Mesothelial cell of epicardium (in vitro differentiated cells): ENCODE measurements around the gene SMIM5. TPM values are rescaled to one million over a fixed set of nuclear protein-coding genes. Genes with fewer than 3 reads are reported as not detected.

Experiments used
- DNase-seq, 2 experiments: peaks; one replicate each; pipeline ENCODE4 v3.0.0; 2021; ENCODE audit warnings: low spot score in 2 of 2; ENCODE audit not compliant: unreplicated experiment in 2 of 2
- H3K27ac Mint-ChIP-seq: 2 replicates; pipeline ENCODE4 v1.8.0; 2021; ENCODE audit warnings: mixed read lengths
- H3K27me3 Mint-ChIP-seq: 2 replicates; pipeline ENCODE4 v1.8.0; 2021; ENCODE audit warnings: low read depth, mixed read lengths
- H3K36me3 Mint-ChIP-seq: 2 replicates; pipeline ENCODE4 v1.8.0; 2021; ENCODE audit warnings: mixed read lengths
- H3K4me1 Mint-ChIP-seq: 2 replicates; pipeline ENCODE4 v1.8.0; 2021; ENCODE audit warnings: mixed read lengths
- H3K4me3 Mint-ChIP-seq: 2 replicates; pipeline ENCODE4 v1.8.0; 2021; ENCODE audit warnings: mild to moderate bottlenecking, moderate library complexity, mixed read lengths
- H3K9me3 Mint-ChIP-seq: 2 replicates; pipeline ENCODE4 v1.8.0; 2021; ENCODE audit warnings: mixed read lengths
- CTCF ChIP-seq: fragments of 200-600 bp; sonication (generic); IDR thresholded peaks from one replicate; pipeline ENCODE4 v1.5.0; 2021; ENCODE audit warnings: antibody characterized with exemption; ENCODE audit not compliant: unreplicated experiment
- total RNA-seq: library from RNA; stranded (reverse); gene quantifications from 3 replicates; pipeline ENCODE4 v1.2.1, GENCODE V29; 2021

Gene SMIM5
- total RNA-seq, 1 donor from 2014 or later: 1.7 TPM

- no peak overlapping the region for H3K4me3 Mint-ChIP-seq
- peaks cover 18% of the 10 kb centered on the region for H3K36me3 Mint-ChIP-seq
- peak overlapping the region; percentile 96 for H3K27ac Mint-ChIP-seq
- H3K9me3 Mint-ChIP-seq: no peaks in the 10 kb centered on the region
- no peak for TF ChIP-seq CTCF
- H3K27me3 Mint-ChIP-seq: no peaks in the 10 kb centered on the region
- DNase-seq: no peak
- H3K4me1 Mint-ChIP-seq: peaks cover 34% of the 10 kb centered on the region
Measured at GRCh38 chr17:75646638-75646992, 13.4 kb downstream of the SMIM5 start.

- peak overlapping the region; percentile 96 for H3K27ac Mint-ChIP-seq
- no peak for DNase-seq
Measured at GRCh38 chr17:75647061-75647460, 13.8 kb downstream of the SMIM5 start.

DNA sequence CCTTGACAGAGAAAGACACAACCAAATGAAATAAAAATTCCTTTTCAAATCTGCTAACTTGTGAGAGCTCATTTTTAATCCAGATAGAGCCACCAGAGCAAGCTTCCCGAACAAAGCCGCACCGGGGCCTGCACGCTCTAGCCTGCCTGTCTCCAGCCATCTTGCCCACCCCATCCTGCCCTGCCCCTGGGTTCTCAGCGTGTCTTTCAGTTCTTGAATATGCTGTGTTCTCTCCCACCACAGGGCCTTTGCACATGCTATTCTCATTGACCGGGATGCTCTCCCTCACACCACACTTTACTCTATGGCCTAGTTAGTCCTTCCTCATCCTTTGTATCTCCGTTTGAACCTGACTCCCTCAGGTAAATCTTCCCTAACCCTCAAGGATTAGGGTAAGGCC is 14.7 kb downstream of the SMIM5 start:
- no peak for TF ChIP-seq CTCF
- H3K9me3 Mint-ChIP-seq: no peaks in the 10 kb centered on the region
- peak overlapping the region; percentile 88 for H3K27ac Mint-ChIP-seq
- H3K36me3 Mint-ChIP-seq: peaks cover 20% of the 10 kb centered on the region
- no peak for DNase-seq
- H3K4me1 Mint-ChIP-seq: peaks cover 23% of the 10 kb centered on the region
- no peak overlapping the region for H3K4me3 Mint-ChIP-seq
- no peaks in the 10 kb centered on the region for H3K27me3 Mint-ChIP-seq

More at GRCh38 chr17:75647061-75647460, 13.8 kb downstream of the SMIM5 start:
- peaks cover 29% of the 10 kb centered on the region for H3K4me1 Mint-ChIP-seq
- no peaks in the 10 kb centered on the region for H3K9me3 Mint-ChIP-seq
- peaks cover 18% of the 10 kb centered on the region for H3K36me3 Mint-ChIP-seq
- H3K27me3 Mint-ChIP-seq: no peaks in the 10 kb centered on the region
- no peak for TF ChIP-seq CTCF
- H3K4me3 Mint-ChIP-seq: no peak overlapping the region

DNA sequence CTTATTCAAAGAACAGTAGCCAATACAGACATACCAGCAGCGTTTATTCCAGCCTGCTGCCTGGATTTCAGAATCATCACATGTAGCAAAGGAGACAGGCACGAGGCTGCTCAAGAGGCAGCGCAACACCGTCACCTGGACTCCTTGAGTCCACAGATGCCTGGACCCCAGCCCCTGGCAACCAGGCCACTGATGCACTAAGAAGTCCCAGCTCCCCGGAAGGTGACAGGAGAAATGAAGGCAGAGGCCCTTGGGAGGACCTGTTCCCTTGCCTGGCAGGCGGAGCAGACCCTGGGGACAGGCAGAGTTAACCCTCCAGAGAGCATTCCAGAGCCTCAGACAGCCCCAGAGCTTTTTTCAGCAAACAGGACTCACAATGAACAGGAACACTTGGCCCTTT is 16.5 kb downstream of the SMIM5 start:
- Mint-ChIP-seq H3K4me3 (no peak overlapping the region), H3K27ac (no peak overlapping the region), H3K36me3 (peaks cover 24% of the 10 kb centered on the region), H3K9me3 (no peaks in the 10 kb centered on the region), H3K4me1 (peaks cover 22% of the 10 kb centered on the region), H3K27me3 (no peaks in the 10 kb centered on the region)
- DNase-seq: no peak
- no peak for TF ChIP-seq CTCF

GRCh38 chr17:75650874-75651273 is 17.6 kb downstream of the SMIM5 start:
- Mint-ChIP-seq H3K4me3 (no peak overlapping the region), H3K27ac (no peak overlapping the region), H3K9me3 (no peaks in the 10 kb centered on the region), H3K4me1 (peaks cover 10% of the 10 kb centered on the region), H3K27me3 (no peaks in the 10 kb centered on the region), H3K36me3 (peaks cover 24% of the 10 kb centered on the region)
- no peak for DNase-seq
- TF ChIP-seq CTCF: no peak

- no peaks in the 10 kb centered on the region for H3K9me3 Mint-ChIP-seq
- no peak for DNase-seq
- H3K27me3 Mint-ChIP-seq: no peaks in the 10 kb centered on the region
- H3K4me3 Mint-ChIP-seq: no peak overlapping the region
- TF ChIP-seq CTCF: no peak
- H3K36me3 Mint-ChIP-seq: peaks cover 32% of the 10 kb centered on the region
- H3K27ac Mint-ChIP-seq: peak overlapping the region; percentile 30
- peaks cover 2% of the 10 kb centered on the region for H3K4me1 Mint-ChIP-seq
Measured at GRCh38 chr17:75652341-75652740, 19.1 kb downstream of the SMIM5 start.
